Measurements from ENCODE around the gene GPR37L1.

GRCh38 chr1:202090994-202091393 is 31.7 kb upstream of the GPR37L1 start:
- TF ChIP-seq CTCF (IDR thresholded peaks at IDR 0.05; ENCODE audit: poor library complexity, severe bottlenecking) (no peak), POLR2AphosphoS5 (IDR thresholded peaks at IDR 0.05) (no peak), TAF1 (IDR thresholded peaks at IDR 0.05; ENCODE audit: low read depth) (no peak), EZH2 (IDR thresholded peaks at IDR 0.05; ENCODE audit: borderline replicate concordance, insufficient read depth, low read length, poor library complexity, severe bottlenecking) (no peak)
